ENCODE results near the gene GAL3ST1. TPM values are rescaled to one million over a fixed set of nuclear protein-coding genes. Genes with fewer than 3 reads are reported as not detected.

The GAL3ST1 gene
- total RNA-seq, 1 donor from 2014 or later = 23.7 TPM

GRCh38 chr22:30574997-30575671, 669 bp upstream of the GAL3ST1 start:
- peak overlapping the region; percentile 59 for H3K27ac Mint-ChIP-seq
- H3K9me3 Mint-ChIP-seq (ENCODE audit: low read depth) = no peaks in the 10 kb centered on the region
- H3K27me3 Mint-ChIP-seq = no peaks in the 10 kb centered on the region
- TF ChIP-seq, protein P1, sequence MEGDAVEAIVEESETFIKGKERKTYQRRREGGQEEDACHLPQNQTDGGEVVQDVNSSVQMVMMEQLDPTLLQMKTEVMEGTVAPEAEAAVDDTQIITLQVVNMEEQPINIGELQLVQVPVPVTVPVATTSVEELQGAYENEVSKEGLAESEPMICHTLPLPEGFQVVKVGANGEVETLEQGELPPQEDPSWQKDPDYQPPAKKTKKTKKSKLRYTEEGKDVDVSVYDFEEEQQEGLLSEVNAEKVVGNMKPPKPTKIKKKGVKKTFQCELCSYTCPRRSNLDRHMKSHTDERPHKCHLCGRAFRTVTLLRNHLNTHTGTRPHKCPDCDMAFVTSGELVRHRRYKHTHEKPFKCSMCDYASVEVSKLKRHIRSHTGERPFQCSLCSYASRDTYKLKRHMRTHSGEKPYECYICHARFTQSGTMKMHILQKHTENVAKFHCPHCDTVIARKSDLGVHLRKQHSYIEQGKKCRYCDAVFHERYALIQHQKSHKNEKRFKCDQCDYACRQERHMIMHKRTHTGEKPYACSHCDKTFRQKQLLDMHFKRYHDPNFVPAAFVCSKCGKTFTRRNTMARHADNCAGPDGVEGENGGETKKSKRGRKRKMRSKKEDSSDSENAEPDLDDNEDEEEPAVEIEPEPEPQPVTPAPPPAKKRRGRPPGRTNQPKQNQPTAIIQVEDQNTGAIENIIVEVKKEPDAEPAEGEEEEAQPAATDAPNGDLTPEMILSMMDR (IDR thresholded peaks at IDR 0.05; ENCODE audit: unreplicated experiment) = peak; percentile 41
- peak overlapping the region; percentile 82 for H3K4me3 Mint-ChIP-seq (ENCODE audit: low read depth)
- DNase-seq (ENCODE audit: low spot score, unreplicated experiment) = no peak
- H3K4me1 Mint-ChIP-seq (ENCODE audit: low read depth) = peaks cover 17% of the 10 kb centered on the region
- H3K36me3 Mint-ChIP-seq (ENCODE audit: insufficient read depth) = peaks cover 14% of the 10 kb centered on the region

GRCh38 chr22:30573594-30574094, 821 bp downstream of the GAL3ST1 start:
- peaks cover 17% of the 10 kb centered on the region for H3K4me1 Mint-ChIP-seq (ENCODE audit: low read depth)
- peaks cover 10% of the 10 kb centered on the region for H3K36me3 Mint-ChIP-seq (ENCODE audit: insufficient read depth)
- H3K27me3 Mint-ChIP-seq = no peaks in the 10 kb centered on the region
- no peaks in the 10 kb centered on the region for H3K9me3 Mint-ChIP-seq (ENCODE audit: low read depth)
- TF ChIP-seq, protein P1 (IDR thresholded peaks at IDR 0.05; ENCODE audit: unreplicated experiment) = no peak
- H3K4me3 Mint-ChIP-seq (ENCODE audit: low read depth) = peak overlapping the region; percentile 70
- DNase-seq (ENCODE audit: low spot score, unreplicated experiment) = no peak
- peak overlapping the region; percentile 59 for H3K27ac Mint-ChIP-seq

DNA sequence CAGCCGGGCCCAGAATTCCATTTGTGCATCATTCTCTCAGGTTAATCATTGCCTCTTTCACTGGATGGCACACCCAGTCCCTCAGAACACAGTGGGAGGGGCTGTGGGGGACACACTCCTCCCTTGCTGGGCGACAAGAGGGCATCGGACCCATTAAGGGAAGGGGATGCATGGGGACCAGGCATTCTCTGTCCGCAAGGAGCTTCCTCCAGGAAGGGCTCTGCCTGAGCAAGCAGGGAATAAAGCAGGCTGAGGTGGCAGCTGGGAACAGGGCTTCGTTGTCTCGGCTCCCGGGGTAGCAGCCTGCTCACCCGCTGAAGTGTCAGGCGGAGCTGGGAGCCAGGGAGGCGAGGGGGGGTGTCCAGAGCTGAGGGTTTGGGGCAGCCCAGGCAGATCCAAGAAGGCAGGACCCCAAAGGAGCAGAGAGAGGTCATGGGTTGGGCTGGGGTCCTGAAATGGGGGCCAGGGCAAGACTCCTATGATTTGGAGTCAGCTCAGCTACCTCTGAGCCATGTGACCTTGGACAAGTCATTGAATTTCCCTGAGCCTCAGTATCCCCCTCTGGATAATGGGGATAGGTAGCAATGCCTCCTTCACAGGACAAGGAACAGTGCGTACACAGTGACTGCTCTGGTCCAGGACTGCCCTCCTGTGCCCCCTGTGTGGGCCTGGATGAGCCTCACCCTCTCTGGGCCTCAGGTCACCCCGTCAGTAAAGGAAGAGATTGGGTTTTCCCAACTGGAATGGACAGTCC, 1.4 kb downstream of the GAL3ST1 start:
- Mint-ChIP-seq H3K4me3 (ENCODE audit: low read depth) (peak overlapping the region; percentile 70), H3K27ac (no peak overlapping the region)
- no peak for DNase-seq (ENCODE audit: low spot score, unreplicated experiment)

GRCh38 chr22:30572210-30572609, 2.3 kb downstream of the GAL3ST1 start:
- Mint-ChIP-seq H3K27ac (no peak overlapping the region), H3K4me3 (ENCODE audit: low read depth) (peak overlapping the region; percentile 19)

More for the DNA sequence above, 1.4 kb downstream of the GAL3ST1 start:
- peaks cover 10% of the 10 kb centered on the region for H3K36me3 Mint-ChIP-seq (ENCODE audit: insufficient read depth)
- H3K27me3 Mint-ChIP-seq = no peaks in the 10 kb centered on the region
- H3K4me1 Mint-ChIP-seq (ENCODE audit: low read depth) = peaks cover 17% of the 10 kb centered on the region
- no peaks in the 10 kb centered on the region for H3K9me3 Mint-ChIP-seq (ENCODE audit: low read depth)
- TF ChIP-seq, protein P1 (IDR thresholded peaks at IDR 0.05; ENCODE audit: unreplicated experiment) = no peak

DNA sequence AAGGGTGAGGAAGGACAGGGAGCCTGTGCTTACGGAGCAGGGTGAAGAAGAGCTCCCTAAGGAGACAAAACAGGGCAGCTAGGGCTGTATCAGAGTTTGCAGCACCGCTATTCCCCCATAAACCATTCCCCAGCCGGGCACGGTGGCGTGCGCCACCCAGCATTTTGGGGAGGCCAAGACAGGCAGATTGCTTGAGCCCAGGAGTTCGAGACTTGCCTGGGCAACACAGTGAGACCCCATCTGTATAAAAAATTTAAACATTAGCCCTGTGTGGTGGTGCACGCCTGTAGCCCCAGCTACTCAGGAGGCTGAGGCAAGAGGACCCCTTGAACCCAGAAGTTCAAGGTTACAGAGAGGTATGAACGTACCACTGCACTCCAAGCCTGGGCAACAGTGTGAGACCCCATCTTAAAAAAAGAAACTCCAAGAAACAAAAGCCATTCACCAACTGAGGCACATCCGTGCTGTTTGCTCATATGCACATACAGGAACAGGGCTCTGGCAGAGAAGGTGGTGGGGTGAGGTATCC, 4.7 kb downstream of the GAL3ST1 start:
- no peak for DNase-seq (ENCODE audit: low spot score, unreplicated experiment)
- H3K4me3 Mint-ChIP-seq (ENCODE audit: low read depth) = no peak overlapping the region
- H3K9me3 Mint-ChIP-seq (ENCODE audit: low read depth) = no peaks in the 10 kb centered on the region
- H3K27ac Mint-ChIP-seq = no peak overlapping the region
- peaks cover 17% of the 10 kb centered on the region for H3K4me1 Mint-ChIP-seq (ENCODE audit: low read depth)
- H3K36me3 Mint-ChIP-seq (ENCODE audit: insufficient read depth) = peaks cover 3% of the 10 kb centered on the region
- H3K27me3 Mint-ChIP-seq = no peaks in the 10 kb centered on the region
- TF ChIP-seq, protein P1 (IDR thresholded peaks at IDR 0.05; ENCODE audit: unreplicated experiment) = no peak

More at GRCh38 chr22:30572210-30572609, 2.3 kb downstream of the GAL3ST1 start:
- peaks cover 17% of the 10 kb centered on the region for H3K4me1 Mint-ChIP-seq (ENCODE audit: low read depth)
- H3K9me3 Mint-ChIP-seq (ENCODE audit: low read depth) = no peaks in the 10 kb centered on the region
- peaks cover 10% of the 10 kb centered on the region for H3K36me3 Mint-ChIP-seq (ENCODE audit: insufficient read depth)
- H3K27me3 Mint-ChIP-seq = no peaks in the 10 kb centered on the region
- TF ChIP-seq, protein P1 (IDR thresholded peaks at IDR 0.05; ENCODE audit: unreplicated experiment) = no peak
- no peak for DNase-seq (ENCODE audit: low spot score, unreplicated experiment)
